Measurements from ENCODE around the gene TOMT. TPM values are rescaled to one million over a fixed set of nuclear protein-coding genes. Genes with fewer than 3 reads are reported as not detected.

Gene TOMT
- total and polyA plus RNA-seq, 2 donors (not counting 1 experiment from before 2014, with no cell fraction given): not detected

DNA sequence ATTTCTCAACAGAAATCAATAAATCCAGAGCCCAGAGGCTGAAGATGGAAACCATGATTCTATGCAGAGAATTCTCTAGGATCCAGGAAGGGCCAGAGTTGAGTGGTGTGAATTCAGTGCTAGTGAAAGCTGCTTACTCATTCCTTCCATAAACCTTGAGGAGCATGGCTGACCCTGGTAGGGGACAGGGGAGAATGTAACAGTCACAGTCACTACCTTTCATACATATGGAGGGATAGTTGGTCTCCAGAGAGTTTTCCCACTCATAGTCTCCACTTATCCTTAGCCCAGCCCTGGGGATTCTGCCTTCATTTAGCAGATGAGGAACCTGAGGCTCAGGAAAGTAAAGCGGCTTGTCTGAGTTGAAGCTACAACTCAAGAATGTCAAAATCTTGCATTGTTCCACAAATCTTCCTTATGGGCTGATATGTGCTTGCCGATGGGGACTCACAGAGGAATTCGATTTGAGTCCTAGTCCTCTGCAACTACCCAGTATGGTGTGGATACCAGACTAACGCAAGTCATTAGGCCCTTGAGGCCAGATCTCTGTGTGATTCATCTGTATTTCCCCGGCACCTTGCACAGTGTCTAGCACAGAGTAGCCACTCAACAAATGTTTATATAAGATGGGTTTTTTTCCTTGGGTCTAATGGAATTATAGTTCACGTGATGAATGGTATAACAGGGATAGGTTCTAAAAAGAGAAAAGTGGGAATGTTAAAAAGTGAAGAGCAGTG lies 10.5 kb downstream of the TOMT start:
- no peaks in the 10 kb centered on the region for H4K20me1 ChIP-seq (ENCODE audit: control insufficient read depth, insufficient read depth, low read length, poor library complexity, severe bottlenecking)
- peaks cover 0 to 25% (median 2%) of the 10 kb centered on the region in 4 experiments for H3K27me3 ChIP-seq (replicated peaks in 1 of 4; ENCODE audit: control extremely low read depth in 1 of 4, control insufficient read depth in 3 of 4, insufficient read depth in 4 of 4, low read length in 3 of 4)
- intact Hi-C loops (cut with micrococcal nuclease): no loop called here
- H2AFZ ChIP-seq (ENCODE audit: insufficient read depth, low read depth, low read length, poor library complexity, severe bottlenecking): no peak overlapping the region
- no peak overlapping the region for H3K27ac Mint-ChIP-seq
- peaks cover 13 to 17% of the 10 kb centered on the region in 2 donors for H3K4me1 ChIP-seq (ENCODE audit: control insufficient read depth in 2 of 2, insufficient read depth in 2 of 2, low read length in 2 of 2)
- no peak overlapping the region for H3K4me3 Mint-ChIP-seq
- no peak overlapping the region for H3K9ac ChIP-seq (ENCODE audit: low read length)
- TF ChIP-seq EZH2 (IDR thresholded peaks at IDR 0.05; ENCODE audit: borderline replicate concordance, insufficient read depth, low read depth, low read length, poor library complexity, severe bottlenecking): no peak
- TF ChIP-seq, protein P1, sequence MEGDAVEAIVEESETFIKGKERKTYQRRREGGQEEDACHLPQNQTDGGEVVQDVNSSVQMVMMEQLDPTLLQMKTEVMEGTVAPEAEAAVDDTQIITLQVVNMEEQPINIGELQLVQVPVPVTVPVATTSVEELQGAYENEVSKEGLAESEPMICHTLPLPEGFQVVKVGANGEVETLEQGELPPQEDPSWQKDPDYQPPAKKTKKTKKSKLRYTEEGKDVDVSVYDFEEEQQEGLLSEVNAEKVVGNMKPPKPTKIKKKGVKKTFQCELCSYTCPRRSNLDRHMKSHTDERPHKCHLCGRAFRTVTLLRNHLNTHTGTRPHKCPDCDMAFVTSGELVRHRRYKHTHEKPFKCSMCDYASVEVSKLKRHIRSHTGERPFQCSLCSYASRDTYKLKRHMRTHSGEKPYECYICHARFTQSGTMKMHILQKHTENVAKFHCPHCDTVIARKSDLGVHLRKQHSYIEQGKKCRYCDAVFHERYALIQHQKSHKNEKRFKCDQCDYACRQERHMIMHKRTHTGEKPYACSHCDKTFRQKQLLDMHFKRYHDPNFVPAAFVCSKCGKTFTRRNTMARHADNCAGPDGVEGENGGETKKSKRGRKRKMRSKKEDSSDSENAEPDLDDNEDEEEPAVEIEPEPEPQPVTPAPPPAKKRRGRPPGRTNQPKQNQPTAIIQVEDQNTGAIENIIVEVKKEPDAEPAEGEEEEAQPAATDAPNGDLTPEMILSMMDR (IDR thresholded peaks at IDR 0.05): no peak
- POLR2A ChIA-PET: no interaction called here
- no peaks in the 10 kb centered on the region for H3K9me3 Mint-ChIP-seq (ENCODE audit: insufficient read depth)
- H3K4me2 ChIP-seq (replicated peaks; ENCODE audit: low read depth, low read length, poor library complexity, severe bottlenecking): no peak overlapping the region
- ATAC-seq (ENCODE audit: low read depth): no peak
- WGBS (ENCODE audit: insufficient coverage): 98% methylated on average over 4 of the region's 6 CpGs
- no peaks in the 10 kb centered on the region for H3K36me3 ChIP-seq (replicated peaks in 1 of 2; ENCODE audit: control extremely low read depth in 1 of 2, control insufficient read depth in 1 of 2, extremely low read depth in 1 of 2, insufficient read depth in 2 of 2, low read length in 1 of 2)
- peaks cover 33% of the 10 kb centered on the region for H3K27me3 Mint-ChIP-seq
- CTCF ChIA-PET: no interaction called here
- H3K79me2 ChIP-seq (ENCODE audit: control insufficient read depth, insufficient read depth, low read length): no peaks in the 10 kb centered on the region
- H3K27ac ChIP-seq (ENCODE audit: low read length in 2 of 2): no peak overlapping the region
- H3K9me3 ChIP-seq (ENCODE audit: control extremely low read depth in 1 of 3, control insufficient read depth in 2 of 3, insufficient read depth in 1 of 3, low read length in 2 of 3): no peaks in the 10 kb centered on the region
- peaks cover 17% of the 10 kb centered on the region for H3K4me1 Mint-ChIP-seq
- DNase-seq: no peak
- no peak overlapping the region for H3K4me3 ChIP-seq (ENCODE audit: control extremely low read depth in 1 of 5, extremely low read depth in 1 of 5, insufficient read depth in 1 of 5, low read depth in 2 of 5, low read length in 4 of 5)

DNA sequence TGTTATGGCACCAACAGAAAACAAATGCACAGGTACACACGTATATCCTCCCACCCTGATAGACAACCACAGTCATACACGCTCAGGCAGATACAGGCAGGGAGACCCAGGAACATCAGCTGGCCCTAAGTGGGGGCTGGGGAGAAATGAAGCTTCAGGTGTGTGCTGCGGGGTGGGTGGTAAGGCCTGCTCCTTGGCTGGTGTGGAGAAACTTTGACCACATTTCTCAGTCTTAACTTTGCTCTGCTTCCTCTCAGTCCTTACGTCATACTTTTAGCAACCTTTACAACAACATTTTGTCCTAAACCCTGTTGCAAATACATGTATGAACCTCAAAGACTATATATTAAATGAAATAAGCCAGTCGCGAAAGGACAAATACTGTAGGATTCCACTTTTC lies 13.5 kb downstream of the TOMT start:
- CTCF ChIA-PET: interaction anchor here (0.8 kb wide), 1 partner anchor 94 kb away, joined by 3 read pairs; no protein-coding TSS in a partner anchor
- H3K9ac ChIP-seq (ENCODE audit: low read length): no peak overlapping the region
- no peak overlapping the region for H3K4me3 ChIP-seq (ENCODE audit: control extremely low read depth in 1 of 5, extremely low read depth in 1 of 5, insufficient read depth in 1 of 5, low read depth in 2 of 5, low read length in 4 of 5)
- DNase-seq (no peak), ATAC-seq (ENCODE audit: low read depth) (no peak)
- no CpG with 5 or more reads among the region's 6 CpGs for WGBS (ENCODE audit: insufficient coverage)
- Mint-ChIP-seq H3K4me1 (no peaks in the 10 kb centered on the region), H3K27me3 (peaks cover 40% of the 10 kb centered on the region), H3K9me3 (ENCODE audit: insufficient read depth) (no peaks in the 10 kb centered on the region), H3K4me3 (no peak overlapping the region), H3K27ac (no peak overlapping the region)
- no peak overlapping the region for H3K4me2 ChIP-seq (replicated peaks; ENCODE audit: low read depth, low read length, poor library complexity, severe bottlenecking)
- peaks cover 0 to 5% (median 0%) of the 10 kb centered on the region in 3 donors for H3K9me3 ChIP-seq (ENCODE audit: control extremely low read depth in 1 of 3, control insufficient read depth in 2 of 3, insufficient read depth in 1 of 3, low read length in 2 of 3)
- no peaks in the 10 kb centered on the region for H3K36me3 ChIP-seq (replicated peaks in 1 of 2; ENCODE audit: control extremely low read depth in 1 of 2, control insufficient read depth in 1 of 2, extremely low read depth in 1 of 2, insufficient read depth in 2 of 2, low read length in 1 of 2)
- TF ChIP-seq, protein P1 (IDR thresholded peaks at IDR 0.05): no peak
- no peak for TF ChIP-seq EZH2 (IDR thresholded peaks at IDR 0.05; ENCODE audit: borderline replicate concordance, insufficient read depth, low read depth, low read length, poor library complexity, severe bottlenecking)
- H2AFZ ChIP-seq (ENCODE audit: insufficient read depth, low read depth, low read length, poor library complexity, severe bottlenecking): no peak overlapping the region
- POLR2A ChIA-PET: no interaction called here
- peaks cover 0 to 25% (median 2%) of the 10 kb centered on the region in 4 experiments for H3K27me3 ChIP-seq (replicated peaks in 1 of 4; ENCODE audit: control extremely low read depth in 1 of 4, control insufficient read depth in 3 of 4, insufficient read depth in 4 of 4, low read length in 3 of 4)
- no peaks in the 10 kb centered on the region for H3K79me2 ChIP-seq (ENCODE audit: control insufficient read depth, insufficient read depth, low read length)
- no peak overlapping the region for H3K27ac ChIP-seq (ENCODE audit: low read length in 2 of 2)
- H3K4me1 ChIP-seq (ENCODE audit: control insufficient read depth in 2 of 2, insufficient read depth in 2 of 2, low read length in 2 of 2): no peaks in the 10 kb centered on the region
- H4K20me1 ChIP-seq (ENCODE audit: control insufficient read depth, insufficient read depth, low read length, poor library complexity, severe bottlenecking): no peaks in the 10 kb centered on the region
- intact Hi-C loops (cut with micrococcal nuclease): no loop called here
